T-helper 2 cell (primary cell): Measurements from ENCODE around the gene CXXC1.
"Not testable (repeated sequence)": the region's sequence is repeated elsewhere in the genome, so short reads cannot be mapped to it uniquely, and the experiment has no call there.

Experiments used
- DNase-seq, 5 experiments: peaks; one replicate each; pipeline versions ENCODE4 v3.0.0 to v3.0.0-alpha.2; 2012 to 2022

Gene CXXC1

DNA sequence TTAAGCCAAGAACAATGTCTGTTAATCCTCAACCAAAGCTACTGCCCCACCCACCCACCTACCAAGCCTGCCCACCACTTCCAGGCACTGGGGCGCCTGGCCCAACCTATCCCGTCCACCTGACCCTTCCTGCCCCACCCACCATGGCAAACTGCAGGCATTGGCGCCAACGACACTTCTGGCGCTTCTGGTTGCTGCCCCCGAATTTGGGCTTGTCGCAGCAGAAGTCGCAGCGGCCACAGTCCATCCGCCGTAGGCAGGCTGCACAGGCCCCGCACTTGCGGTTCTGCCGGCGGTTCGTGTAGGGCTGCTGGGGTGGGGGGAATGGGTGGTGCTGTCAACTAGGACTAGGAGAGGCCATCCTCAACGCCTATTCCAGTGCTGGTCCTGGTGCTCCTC lies 13.4 kb downstream of the CXXC1 start:
- no peak for DNase-seq

DNA sequence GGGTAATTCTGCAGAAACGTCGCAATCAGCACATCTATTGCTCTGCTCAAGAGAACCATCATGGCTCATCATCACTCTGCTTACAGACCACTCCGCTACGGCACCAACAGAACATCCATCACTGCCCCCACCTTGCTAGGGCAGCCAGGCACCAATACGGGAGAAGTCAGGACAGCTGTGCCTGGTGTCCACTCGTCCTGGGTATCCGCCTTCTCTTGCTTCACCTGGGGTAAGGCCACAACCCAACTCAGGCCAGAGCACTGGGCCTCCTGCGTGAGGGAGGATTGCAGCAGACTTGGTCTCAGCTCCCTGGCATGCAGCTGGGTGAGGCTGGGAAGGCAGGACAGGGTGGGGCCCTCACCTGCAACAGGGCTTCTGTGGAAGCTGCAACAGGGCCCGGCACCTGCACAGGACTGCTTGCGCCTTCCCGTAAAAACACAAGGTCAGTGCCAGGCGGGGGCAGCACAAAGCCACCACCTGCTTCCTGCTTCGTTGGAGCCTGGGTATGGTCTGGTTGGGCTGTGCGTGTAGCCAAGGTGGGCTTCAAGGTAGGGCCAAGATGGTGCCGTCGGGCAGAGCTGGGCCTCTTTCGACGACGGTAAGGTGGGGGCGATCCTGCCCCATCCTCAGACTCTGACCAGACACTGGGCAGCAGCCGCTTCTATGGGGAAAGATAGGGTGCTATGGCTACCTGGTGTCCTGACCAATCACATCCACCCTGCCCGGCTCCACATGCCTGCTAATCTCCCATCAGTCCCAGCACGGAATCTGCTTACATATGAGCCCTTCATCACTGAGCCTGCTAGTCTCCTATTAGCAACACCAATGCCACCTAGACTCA lies 14.1 kb downstream of the CXXC1 start:
- no peak for DNase-seq

GRCh38 chr18:50272568-50272967 lies 14.9 kb downstream of the CXXC1 start:
- no peak for DNase-seq

- DNase-seq: peak; percentile 54 to 73 (median 64)
Observed at GRCh38 chr18:50268022-50268747, 19.3 kb downstream of the CXXC1 start.

DNA sequence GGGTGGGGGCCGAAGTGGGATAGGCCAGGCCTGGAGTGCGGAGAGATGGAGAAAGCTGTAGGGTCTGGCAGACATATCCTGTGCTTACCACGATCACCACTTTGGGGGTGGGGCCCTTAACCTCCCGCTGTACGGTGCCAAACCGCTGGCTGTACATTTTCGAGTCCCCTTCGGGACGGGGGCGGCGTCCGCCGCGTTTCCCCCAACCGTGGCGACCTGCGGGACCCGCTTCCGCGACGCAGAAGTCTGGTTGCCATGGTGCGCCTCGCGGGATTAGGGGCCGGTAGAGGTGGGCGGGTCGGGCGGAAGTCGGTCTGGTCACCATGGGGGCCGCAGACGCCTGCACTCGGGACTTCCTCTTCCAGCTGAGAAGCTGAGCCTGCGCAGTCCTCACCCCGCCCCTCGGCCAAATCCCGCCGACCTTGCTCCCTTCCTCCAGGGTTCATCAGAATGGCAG lies 21.2 kb downstream of the CXXC1 start, which contains the start of gene CFAP53:
TSS of gene CFAP53 (minus strand) at position 248 of the 457 bp plus-strand sequence. CDS start at position 157, 91 bp downstream.
- DNase-seq: peak; percentile 47 to 91 (median 71)

GRCh38 chr18:50262977-50263376 lies 24.5 kb downstream of the CXXC1 start:
- DNase-seq: no peak

- no peak for DNase-seq
Observed at GRCh38 chr18:50250935-50251334, 36.6 kb downstream of the CXXC1 start.

DNA sequence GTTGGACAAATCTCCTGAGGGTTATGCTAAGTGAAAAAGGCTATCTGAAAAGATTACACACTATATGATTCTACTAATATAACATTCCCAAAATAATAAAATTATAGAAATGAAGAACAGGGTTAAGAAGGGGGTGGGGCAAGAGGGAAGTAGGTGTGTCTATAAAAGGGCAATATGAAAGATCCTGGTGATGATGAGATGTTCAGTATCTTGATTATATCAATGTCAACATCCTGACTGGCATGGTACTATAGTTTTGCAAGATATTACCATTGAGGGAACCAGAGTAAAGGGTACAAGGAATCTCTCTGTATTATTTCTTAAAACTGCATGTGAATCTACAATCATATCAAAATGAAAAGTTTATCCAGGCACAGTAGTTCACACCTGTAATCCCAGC lies 37.9 kb downstream of the CXXC1 start:
- no peak for DNase-seq

GRCh38 chr18:50247561-50247960 lies 39.9 kb downstream of the CXXC1 start:
- no peak for DNase-seq

GRCh38 chr18:50241768-50242167 lies 45.7 kb downstream of the CXXC1 start:
- DNase-seq: not testable (repeated sequence)

GRCh38 chr18:50240080-50240563 lies 47.4 kb downstream of the CXXC1 start:
- no peak for DNase-seq

DNA sequence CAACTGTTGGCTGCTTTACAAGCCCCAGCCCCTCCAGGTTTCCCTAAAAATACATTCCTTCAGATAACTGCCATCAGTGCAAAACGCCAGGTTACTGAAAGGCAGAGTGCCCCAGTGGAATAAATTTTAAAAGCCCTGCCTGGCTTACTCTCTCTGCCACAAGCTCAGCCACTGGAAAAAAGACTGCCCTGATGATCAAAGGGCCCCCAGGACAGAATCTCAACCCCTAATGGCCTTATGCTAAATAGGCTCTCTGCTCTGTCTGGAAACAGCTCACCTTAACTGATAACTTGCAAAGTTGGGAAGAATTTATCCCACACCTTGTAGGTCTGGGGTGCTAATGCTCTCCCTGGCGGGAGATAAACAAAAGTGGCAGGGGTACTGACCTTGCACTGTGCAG lies 55.1 kb downstream of the CXXC1 start:
- no peak for DNase-seq
